HCT116 (cell line): ENCODE measurements around the gene TPM2. TPM values are rescaled to one million over a fixed set of nuclear protein-coding genes. Genes with fewer than 3 reads are reported as not detected.

Experiments used
- ATAC-seq: fragments of 200-7000 bp; cut with Tn5 transposase; 2 replicates; pipeline ENCODE4 v1.9.1; 2020; ENCODE audit warnings: mild to moderate bottlenecking, moderate library complexity
- BruUV-seq: library from RNA; stranded (reverse); fragments of 400-500 nt; replicated peaks from 2 replicates; lab custom pipeline; 2021; lab: Mats Ljungman, UMichigan
- CTCF ChIA-PET: fragments of 300-600 bp; sonication (Branson Sonifier 250); formaldehyde crosslinking; loops from one replicate; lab custom pipeline; 2021; ENCODE audit warnings: antibody characterized with exemption; lab: Charles Lee
- POLR2A ChIA-PET: fragments of 300-600, 350-600 bp; sonication (Branson Sonifier 250); formaldehyde crosslinking; loops from one replicate; lab custom pipeline; 2021; ENCODE audit warnings: antibody characterized with exemption; lab: Charles Lee
- RAD21 ChIA-PET, 2 experiments: fragments of 300-600 bp; sonication (Branson Sonifier 250); formaldehyde crosslinking; loops; one replicate each; lab custom pipeline; 2023; ENCODE audit warnings: low total read pairs in 2 of 2; ENCODE audit not compliant: uncharacterized antibody in 2 of 2, unreplicated experiment in 2 of 2, low non-redundant PET in 1 of 2; lab: Charles Lee
- DNase-seq: peaks from one replicate; pipeline ENCODE4 v3.0.0-alpha.2; 2010; ENCODE audit warnings: low read depth, low spot score
- H2AFZ ChIP-seq: fragments of 200-600 bp; shearing (Covaris generic), sonication (generic); 2 replicates; pipeline ENCODE4 v1.6.1; 2017; ENCODE audit warnings: low read depth, mixed run types, mixed read lengths, antibody characterized with exemption, low read length; ENCODE audit not compliant: poor library complexity, severe bottlenecking
- H3K27ac ChIP-seq: 2 replicates; pipeline ENCODE4 v1.5.1; 2012; ENCODE audit warnings: low read depth, low read length
- H3K27me3 ChIP-seq: fragments of 200-600 bp; sonication (generic); 2 replicates; pipeline ENCODE4 v1.6.1; 2016; ENCODE audit warnings: mixed run types, low read length, mixed read lengths; ENCODE audit not compliant: insufficient read depth
- H3K36me3 ChIP-seq, 2 experiments: fragments of 200-500 bp in 1 of 2; fragments of 200-600 bp in 1 of 2; sonication (Bioruptor generic) in 1 of 2; sonication (generic) in 1 of 2; 2 replicates each; pipeline versions ENCODE4 v1.5.1 to v1.6.1; 2014 to 2016; ENCODE audit warnings: low read length in 2 of 2, inconsistent platforms in 1 of 2, mixed read lengths in 1 of 2, mixed run types in 1 of 2; ENCODE audit not compliant: insufficient read depth in 2 of 2, control insufficient read depth in 1 of 2
- H3K4me1 ChIP-seq, 2 experiments: fragments of 200-600 bp in 1 of 2; sonication (generic) in 1 of 2; 2 replicates each; pipeline versions ENCODE4 v1.5.1 to v1.6.1; 2012 to 2017; ENCODE audit warnings: low read length in 2 of 2, inconsistent platforms in 1 of 2, mild to moderate bottlenecking in 1 of 2, mixed read lengths in 1 of 2, mixed run types in 1 of 2, moderate library complexity in 1 of 2; ENCODE audit not compliant: insufficient read depth in 2 of 2, control insufficient read depth in 1 of 2
- H3K4me2 ChIP-seq: fragments of 200-600 bp; sonication (generic); 2 replicates; pipeline ENCODE4 v1.6.1; 2017; ENCODE audit warnings: mixed run types, low read length, mixed read lengths
- H3K4me3 ChIP-seq, 2 experiments: fragments of 200-600 bp in 1 of 2; sonication (generic) in 1 of 2; replicated peaks in 1 of 2; 2 replicates each; pipeline ENCODE4 v1.5.1; 2011 to 2016; ENCODE audit warnings: low read length in 2 of 2, control low read depth in 1 of 2, low read depth in 1 of 2, mild to moderate bottlenecking in 1 of 2, mixed read lengths in 1 of 2, mixed run types in 1 of 2
- H3K79me2 ChIP-seq: fragments of 200-600 bp; sonication (generic); 2 replicates; pipeline ENCODE4 v1.6.1; 2017; ENCODE audit warnings: mild to moderate bottlenecking, mixed run types, low read length, moderate library complexity, mixed read lengths; ENCODE audit not compliant: insufficient read depth
- H3K9ac ChIP-seq: fragments of 200-600 bp; sonication (generic); 2 replicates; pipeline ENCODE4 v1.6.1; 2016; ENCODE audit warnings: low read length, mixed read lengths
- H3K9me2 ChIP-seq: fragments of 200-600 bp; sonication (generic), shearing (Covaris generic); 2 replicates; pipeline ENCODE4 v1.6.1; 2017; ENCODE audit warnings: mixed run types, mild to moderate bottlenecking, moderate library complexity; ENCODE audit not compliant: insufficient read depth
- H3K9me3 ChIP-seq, 2 experiments: fragments of 200-500 bp in 1 of 2; fragments of 200-600 bp in 1 of 2; sonication (Bioruptor generic) in 1 of 2; sonication (generic) in 1 of 2; 2 replicates each; pipeline ENCODE4 v1.6.1; 2014 to 2017; ENCODE audit warnings: low read length in 2 of 2, mixed read lengths in 2 of 2, inconsistent platforms in 1 of 2, low read depth in 1 of 2, mild to moderate bottlenecking in 1 of 2, mixed run types in 1 of 2, moderate library complexity in 1 of 2; ENCODE audit not compliant: control insufficient read depth in 1 of 2, insufficient read depth in 1 of 2
- H4K20me1 ChIP-seq: fragments of 200-600 bp; sonication (generic), shearing (Covaris generic); 2 replicates; pipeline ENCODE4 v1.6.1; 2017; ENCODE audit warnings: mixed run types, mild to moderate bottlenecking, moderate library complexity; ENCODE audit not compliant: insufficient read depth
- ATF3 ChIP-seq: IDR thresholded peaks from 2 replicates; pipeline ENCODE4 v1.6.1; 2012
- CEBPB ChIP-seq: IDR thresholded peaks from 2 replicates; pipeline ENCODE4 v1.6.1; 2012; ENCODE audit warnings: low read depth
- CTCF ChIP-seq, 3 experiments: fragments of 200-600 bp in 1 of 3; sonication (generic) in 1 of 3; IDR thresholded peaks in 2 of 3; conservative IDR thresholded peaks in 1 of 3; 2 replicates each; pipeline ENCODE4 v1.5.1; 2012 to 2017; ENCODE audit warnings: low read depth in 2 of 3, low read length in 2 of 3, antibody characterized with exemption in 1 of 3, borderline replicate concordance in 1 of 3, control low read depth in 1 of 3, mild to moderate bottlenecking in 1 of 3, mixed read lengths in 1 of 3, mixed run types in 1 of 3, moderate library complexity in 1 of 3; ENCODE audit not compliant: insufficient read depth in 1 of 3
- ELF1 ChIP-seq: IDR thresholded peaks from 2 replicates; pipeline ENCODE4 v1.6.1; 2012; ENCODE audit warnings: low read depth, borderline replicate concordance
- JUND ChIP-seq: IDR thresholded peaks from 2 replicates; pipeline ENCODE4 v1.6.1; 2012
- SP1 ChIP-seq: IDR thresholded peaks from 2 replicates; pipeline ENCODE4 v1.6.1; 2012; ENCODE audit warnings: low read depth
- TCF7L2 ChIP-seq: IDR thresholded peaks from 2 replicates; pipeline ENCODE4 v1.7.0; 2011; ENCODE audit warnings: borderline replicate concordance, inconsistent platforms; ENCODE audit not compliant: insufficient read depth, insufficient read length; ENCODE audit errors: extremely low read depth
- ZBTB33 ChIP-seq: IDR thresholded peaks from 2 replicates; pipeline ENCODE4 v1.6.1; 2011; ENCODE audit warnings: mild to moderate bottlenecking, low read length, moderate library complexity; ENCODE audit not compliant: insufficient replicate concordance; ENCODE audit errors: extremely low read depth
- ZNF274 ChIP-seq: fragments of 200-500 bp; sonication (Bioruptor generic); IDR thresholded peaks from 2 replicates; pipeline ENCODE4 v1.6.1; 2014; ENCODE audit warnings: mild to moderate bottlenecking, low read depth, low read length, inconsistent platforms
- intact Hi-C: fragments of 100-400 bp; cut with micrococcal nuclease; formaldehyde crosslinking; loops from 2 replicates; pipeline ENCODE4 v1.10.0; 2022
- total RNA-seq: library from RNA; stranded (reverse); gene quantifications from one replicate; pipeline ENCODE4 v1.2.1, GENCODE V29; 2021; ENCODE audit not compliant: unreplicated experiment

Gene TPM2
- total RNA-seq, 1 experiment from 2014 or later: 278 TPM

- Histone ChIP-seq H3K36me3 (peaks cover 31 to 46% of the 10 kb centered on the region in 2 experiments; a peak in 3 of 4 replicates), H3K27ac (no peak overlapping the region), H3K9me2 (no peaks in the 10 kb centered on the region), H3K9me3 (no peaks in the 10 kb centered on the region), H3K4me3 (no peak overlapping the region), H3K79me2 (no peaks in the 10 kb centered on the region), H4K20me1 (no peaks in the 10 kb centered on the region), H3K27me3 (no peaks in the 10 kb centered on the region), H3K4me1 (peaks cover 5 to 11% of the 10 kb centered on the region in 2 experiments; a peak in 3 of 4 replicates), H2AFZ (no peak overlapping the region), H3K4me2 (no peak overlapping the region), H3K9ac (no peak overlapping the region)
- ChIA-PET RAD21 (interaction anchor here in 1 of 2 experiments (1.1 kb wide), 1 partner anchor 35 kb away, joined by 3 read pairs; no protein-coding TSS in a partner anchor), POLR2A (interaction anchor here (0.9 to 1.6 kb wide), 4 partner anchors 13 to 37 kb away, joined by 3 to 6 read pairs (median 4); partner anchors contain the start of gene CREB3), CTCF (interaction anchor here (1.0 to 3.7 kb wide), 20 partner anchors 8 to 185 kb away, joined by 3 to 33 read pairs (median 4); partner anchors contain the start of genes ARHGEF39, CCDC107, CREB3 and RMRP)
- intact Hi-C loops: no loop called here
- TF ChIP-seq TCF7L2 (no peak), CEBPB (no peak), ELF1 (no peak), SP1 (no peak), JUND (no peak)
- DNase-seq (no peak), ATAC-seq (no peak)
- BruUV-seq: no TSS peak
These were observed 6.2 kb upstream of the TPM2 start for GRCh38 chr9:35695943-35696401.

GRCh38 chr9:35691757-35692301 is 2.1 kb upstream of the TPM2 start:
- Histone ChIP-seq H3K79me2 (peaks cover 29% of the 10 kb centered on the region), H3K9me2 (no peaks in the 10 kb centered on the region), H3K27ac (no peak overlapping the region), H3K4me3 (no peak overlapping the region), H3K4me1 (peaks cover 18 to 33% of the 10 kb centered on the region in 2 experiments), H2AFZ (no peak overlapping the region), H3K4me2 (peak overlapping the region; percentile 90; the same call in 1 of the 2 replicates), H3K9me3 (no peaks in the 10 kb centered on the region), H4K20me1 (no peaks in the 10 kb centered on the region), H3K27me3 (no peaks in the 10 kb centered on the region), H3K9ac (no peak overlapping the region), H3K36me3 (peaks cover 7 to 25% of the 10 kb centered on the region in 2 experiments; a peak in 3 of 4 replicates)
- ATAC-seq (no peak), DNase-seq (no peak)
- ChIA-PET CTCF (no interaction called here), POLR2A (interaction anchor here (0.8 kb wide), 1 partner anchor 41 kb away, joined by 5 read pairs; the partner anchor contains the start of genes CREB3 and TLN1), RAD21 (interaction anchor here in 1 of 2 experiments (1.2 kb wide), 1 partner anchor 45 kb away, joined by 3 read pairs; no protein-coding TSS in a partner anchor)
- BruUV-seq: no TSS peak
- intact Hi-C loops: loop anchor here (2.0 to 5.0 kb wide), 2 partner anchors 35 kb away; no protein-coding TSS in a partner anchor
- no peak for TF ChIP-seq CEBPB
- no peak for TF ChIP-seq ZNF274
- no peak for TF ChIP-seq CTCF (IDR thresholded peaks at IDR 0.05 in 2 of 3, conservative IDR thresholded peaks at IDR 0.05 in 1 of 3; ENCODE audit: borderline replicate concordance in 1 of 3, insufficient read depth in 1 of 3, low read depth in 2 of 3, low read length in 2 of 3)
- no peak for TF ChIP-seq ZBTB33
- no peak for TF ChIP-seq ATF3
- TF ChIP-seq SP1: no peak
